ENCODE data around the gene LMBR1L.

Gene LMBR1L

DNA sequence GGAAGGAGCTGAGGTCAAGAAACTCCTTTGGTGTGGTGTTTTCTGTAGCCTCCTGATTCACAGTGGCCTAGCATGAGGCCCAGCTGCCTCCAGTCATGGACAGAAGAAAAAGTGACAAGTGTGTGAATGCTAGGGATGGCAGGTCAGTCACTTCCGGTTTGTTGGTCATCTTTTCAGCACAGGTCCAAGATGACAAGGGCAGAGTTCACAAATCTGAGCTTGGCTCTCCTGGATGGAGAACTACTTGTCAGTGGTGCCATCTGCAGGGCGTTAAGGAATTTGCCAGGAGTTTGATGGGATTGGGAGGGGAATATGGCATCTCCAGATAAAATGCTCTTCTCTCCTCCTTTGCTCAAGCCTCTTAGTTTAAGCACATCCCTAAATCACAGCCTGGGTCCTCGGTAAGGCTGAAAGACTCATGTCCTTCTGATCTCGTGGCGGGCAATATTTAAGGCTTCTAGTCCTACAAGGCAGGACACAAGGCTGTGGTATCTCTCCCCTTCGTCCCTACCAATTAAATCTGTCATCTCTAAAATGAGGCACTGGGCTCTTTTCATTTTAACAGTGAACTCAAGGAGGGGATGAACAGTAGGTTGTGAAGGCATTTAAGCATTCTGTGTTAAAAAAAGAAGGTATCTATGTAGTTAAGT lies 10.5 kb upstream of the LMBR1L start:
- peak; percentile 81 for DNase-seq (ENCODE audit: low spot score)

DNA sequence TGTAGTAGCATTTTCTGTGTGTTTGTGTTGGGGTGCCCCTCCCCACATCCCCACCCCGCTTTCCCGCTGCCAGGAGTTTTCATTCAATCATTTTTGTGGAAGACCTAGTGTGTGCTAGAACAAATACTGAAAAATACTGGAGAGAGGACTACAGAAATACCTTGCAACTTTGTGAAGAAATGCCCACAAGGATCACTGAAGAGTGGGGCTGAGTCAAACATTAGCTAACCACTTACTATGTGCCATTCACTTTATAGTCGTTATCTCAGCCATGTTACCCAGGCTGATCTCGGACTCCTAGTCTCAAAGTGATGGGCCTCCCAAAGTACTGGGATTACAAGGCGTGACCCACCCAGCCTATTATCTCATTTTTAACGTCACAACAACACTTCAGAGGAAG lies 559 bp upstream of the LMBR1L start:
- DNase-seq (ENCODE audit: low spot score): no peak

DNA sequence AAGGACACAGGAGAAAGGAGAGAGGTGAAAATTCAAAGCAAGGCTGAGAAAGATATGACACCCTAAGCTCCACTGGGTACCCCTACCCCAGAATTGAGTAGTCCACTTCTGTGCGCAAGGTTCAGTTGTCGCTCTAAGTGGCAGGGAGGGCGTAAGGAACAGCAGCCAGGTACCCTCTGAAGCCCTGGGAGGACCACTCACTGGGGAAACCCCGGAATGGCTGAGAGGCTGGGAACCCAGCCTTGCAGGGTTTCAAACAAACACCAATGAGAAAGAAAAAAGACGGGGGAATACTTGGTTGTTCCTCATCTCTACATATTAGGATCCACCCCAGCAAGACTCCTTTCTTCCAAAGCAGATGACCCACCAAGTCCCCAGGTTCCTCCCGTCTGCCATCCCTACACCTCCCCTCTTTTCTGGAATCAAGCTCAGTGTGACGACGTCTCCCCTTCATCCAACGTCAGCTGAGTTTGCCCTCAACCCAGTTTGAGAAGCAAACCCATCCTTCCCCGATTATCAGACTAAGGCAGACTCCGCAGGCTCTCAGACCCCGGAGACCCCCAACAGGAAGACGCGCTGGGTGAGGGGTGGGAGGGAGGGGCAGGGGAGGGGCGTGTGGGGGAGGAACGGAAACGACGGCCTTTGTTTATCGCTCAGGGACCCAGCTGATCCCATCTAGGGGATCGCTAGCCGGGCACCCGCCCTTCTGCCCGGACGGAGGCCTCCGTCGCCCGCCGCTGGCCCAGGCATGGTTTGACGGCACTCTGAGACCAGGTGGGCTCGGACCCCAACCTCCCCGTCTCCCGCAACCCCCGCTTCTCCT lies 795 bp downstream of the LMBR1L start:
- no peak for DNase-seq (ENCODE audit: low spot score)

- DNase-seq (ENCODE audit: low spot score): no peak
Measured at GRCh38 chr12:49108958-49109404, 1.7 kb downstream of the LMBR1L start.

DNA sequence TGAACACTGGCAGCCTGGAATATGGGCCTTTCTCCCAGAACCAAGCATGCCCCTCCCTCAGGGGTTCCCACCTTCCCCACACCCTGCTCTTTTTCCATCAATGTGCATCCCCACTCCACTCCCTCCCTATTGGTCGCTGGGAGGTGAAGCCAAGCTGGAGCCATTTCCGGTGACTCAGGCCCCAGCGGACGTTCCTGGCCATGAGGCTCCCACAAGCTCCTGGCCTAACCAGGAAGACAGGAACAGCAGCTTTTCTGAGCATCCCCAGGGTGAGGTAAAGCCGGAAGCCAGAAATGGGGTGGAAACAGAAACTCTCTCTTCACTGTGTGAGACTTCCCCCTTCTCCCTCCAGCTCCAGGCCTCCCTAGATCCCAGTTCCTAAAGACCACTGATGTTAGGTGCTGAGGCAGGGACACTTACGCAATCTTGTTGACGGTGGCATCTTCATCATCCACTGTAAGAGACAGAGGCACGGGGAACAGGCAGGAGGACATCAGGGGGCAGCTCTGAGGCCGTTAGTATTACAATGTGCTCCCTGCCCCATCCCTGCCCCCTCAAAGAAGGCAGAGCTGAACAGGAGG lies 5.1 kb downstream of the LMBR1L start:
- no peak for DNase-seq (ENCODE audit: low spot score)

DNA sequence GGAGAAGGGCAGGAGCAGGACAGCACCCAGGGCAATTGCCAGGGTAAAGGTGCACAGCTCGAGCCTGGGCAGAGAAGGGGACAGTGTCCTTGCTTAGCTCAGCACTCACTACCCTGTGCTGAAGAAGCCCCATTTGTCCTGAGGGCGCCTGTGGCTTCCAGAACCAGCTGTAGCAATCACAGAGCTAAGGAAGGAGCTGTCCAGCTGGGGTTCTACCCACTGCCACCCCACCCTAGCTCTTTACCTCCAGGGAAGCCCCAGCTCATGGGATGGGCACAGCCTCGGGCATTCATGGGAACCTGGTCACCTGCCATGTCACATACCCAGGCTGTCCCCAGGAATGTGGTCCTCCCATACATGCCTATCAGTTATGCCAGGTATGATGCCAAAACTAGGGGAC lies 5.8 kb downstream of the LMBR1L start:
- no peak for DNase-seq (ENCODE audit: low spot score)

GRCh38 chr12:49100380-49100779 lies 10.3 kb downstream of the LMBR1L start:
- DNase-seq (ENCODE audit: low spot score): no peak

GRCh38 chr12:49098703-49099102 lies 11.9 kb downstream of the LMBR1L start:
- no peak for DNase-seq (ENCODE audit: low spot score)

DNA sequence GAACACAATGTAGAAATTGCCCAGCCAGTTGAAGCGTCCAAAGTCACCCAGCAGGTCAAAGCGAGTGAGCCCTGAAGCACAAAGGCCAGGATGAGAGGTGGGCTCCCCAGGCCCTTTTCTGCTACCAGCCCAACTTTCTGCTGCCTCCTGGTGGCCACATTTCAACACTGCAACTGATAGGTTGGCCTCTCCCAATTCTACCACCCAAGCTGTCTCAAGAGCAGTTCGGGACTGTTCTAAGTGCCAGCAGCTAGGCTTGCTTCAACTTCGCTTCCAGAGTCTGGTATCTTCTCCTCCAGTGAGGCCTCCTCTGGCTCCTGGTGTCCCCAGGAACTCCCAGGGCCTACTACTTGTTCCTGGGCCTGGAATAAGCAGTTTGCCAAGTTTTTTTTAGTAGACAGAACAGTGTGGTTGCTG lies 12.6 kb downstream of the LMBR1L start:
- peak; percentile 68 for DNase-seq (ENCODE audit: low spot score)

DNA sequence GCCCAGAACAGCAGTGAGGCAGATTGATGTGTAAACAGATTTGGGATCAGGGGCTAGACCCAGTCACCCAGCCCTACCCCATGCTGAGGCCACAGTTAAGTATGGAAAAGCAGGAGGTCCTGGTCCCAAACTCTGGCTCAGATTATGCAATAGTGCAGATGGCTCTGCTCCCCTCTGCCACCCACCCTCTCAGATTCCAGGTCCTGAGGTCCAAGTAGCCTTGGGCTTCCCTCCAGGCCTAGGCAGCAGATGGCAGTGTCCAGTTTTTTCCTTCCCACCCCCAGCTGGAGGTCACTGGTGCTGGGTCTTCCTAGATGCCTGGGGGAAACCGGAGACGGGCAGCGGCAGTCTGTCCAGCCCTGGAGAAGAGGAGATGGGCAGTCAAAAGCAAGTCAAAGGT lies 13.3 kb downstream of the LMBR1L start:
- no peak for DNase-seq (ENCODE audit: low spot score)

- no peak for DNase-seq (ENCODE audit: low spot score)
Measured at GRCh38 chr12:49094975-49095365, 15.7 kb downstream of the LMBR1L start.

- no peak for DNase-seq (ENCODE audit: low spot score)
Measured at GRCh38 chr12:49094160-49094974, 16.3 kb downstream of the LMBR1L start, which contains the start of gene DHH. DHH (minus strand) TSS chr12:49094801; CDS start chr12:49094512, 289 bp downstream.

GRCh38 chr12:49093792-49094159 lies 16.9 kb downstream of the LMBR1L start:
- no peak for DNase-seq (ENCODE audit: low spot score)

- DNase-seq (ENCODE audit: low spot score): no peak
Measured at GRCh38 chr12:49092816-49093406, 17.7 kb downstream of the LMBR1L start.

DNA sequence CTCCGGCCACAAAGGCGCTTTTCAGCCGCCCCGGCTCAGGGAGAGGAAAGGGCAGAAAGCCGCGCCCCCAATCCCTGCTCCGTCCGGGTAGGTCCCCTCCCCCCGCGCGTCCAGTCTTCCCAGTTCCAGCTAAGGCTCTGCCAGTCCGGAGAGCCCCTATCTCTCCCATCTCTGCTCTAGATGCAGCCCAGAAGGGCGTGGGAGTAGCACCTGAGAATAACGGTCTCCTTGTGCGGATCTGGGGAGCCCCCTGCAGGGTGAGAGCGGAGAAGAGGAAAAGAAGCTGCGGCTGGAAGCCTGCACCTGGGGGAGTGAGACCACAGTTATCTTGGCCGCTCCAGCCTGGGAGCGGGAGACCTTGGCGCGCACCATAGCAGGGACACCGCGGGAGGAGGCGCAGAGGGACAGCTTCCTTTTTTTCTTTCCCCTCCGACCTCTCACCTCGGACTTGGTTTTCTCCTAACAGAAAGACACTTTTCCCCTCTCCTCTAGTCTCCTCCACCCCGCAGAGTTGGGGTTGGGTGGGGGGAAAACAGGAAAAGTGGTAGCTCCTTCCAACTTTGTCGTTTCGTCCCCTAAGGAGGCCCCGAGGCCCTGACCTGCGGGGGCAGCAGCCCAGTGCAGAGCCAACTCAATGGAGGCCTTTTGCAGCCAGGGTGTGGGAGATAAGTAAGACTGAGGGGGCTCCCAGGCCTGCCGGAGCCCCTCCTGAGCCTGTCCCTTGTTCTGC lies 18.4 kb downstream of the LMBR1L start:
- peak; percentile 94 for DNase-seq (ENCODE audit: low spot score)

- no peak for DNase-seq (ENCODE audit: low spot score)
Measured at GRCh38 chr12:49091836-49092085, 18.9 kb downstream of the LMBR1L start.

DNA sequence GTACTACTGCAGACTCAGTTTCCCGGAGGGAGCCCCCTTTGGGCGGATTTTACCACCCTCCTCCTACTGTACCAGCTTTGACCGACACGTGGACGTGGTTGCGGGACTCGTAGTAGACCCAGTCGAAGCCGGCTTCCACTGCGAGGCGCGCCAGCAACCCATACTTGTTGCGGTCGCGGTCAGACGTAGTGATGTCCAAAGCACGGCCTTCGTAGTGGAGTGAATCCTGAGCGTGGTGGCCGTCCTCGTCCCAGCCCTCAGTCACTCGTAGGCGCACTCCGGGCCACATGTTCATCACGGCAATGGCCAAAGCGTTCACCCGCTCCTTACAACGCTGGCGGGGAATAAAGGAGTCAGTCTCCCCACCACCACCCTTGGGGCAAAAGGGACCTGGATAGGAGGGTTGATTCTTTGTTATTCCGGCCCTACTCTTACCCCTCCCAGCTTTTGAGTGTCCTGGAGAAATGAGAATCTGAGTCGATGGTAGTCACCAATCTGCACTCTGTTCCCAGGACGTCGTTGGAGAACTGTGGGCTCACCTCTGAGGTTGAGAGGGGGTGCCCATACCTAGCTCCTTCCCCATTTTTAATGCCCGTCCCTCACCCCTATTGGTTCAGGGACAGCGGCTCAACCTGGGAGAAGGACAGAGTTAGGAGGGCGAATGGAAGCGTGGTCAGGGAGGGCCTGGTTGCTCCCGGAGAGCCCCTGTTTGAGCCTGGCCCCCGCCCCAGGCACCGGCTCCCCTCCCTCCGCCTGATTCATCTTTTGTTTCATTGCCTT lies 19.4 kb downstream of the LMBR1L start:
- DNase-seq (ENCODE audit: low spot score): no peak

GRCh38 chr12:49089821-49090773 lies 20.6 kb downstream of the LMBR1L start:
- no peak for DNase-seq (ENCODE audit: low spot score)

DNA sequence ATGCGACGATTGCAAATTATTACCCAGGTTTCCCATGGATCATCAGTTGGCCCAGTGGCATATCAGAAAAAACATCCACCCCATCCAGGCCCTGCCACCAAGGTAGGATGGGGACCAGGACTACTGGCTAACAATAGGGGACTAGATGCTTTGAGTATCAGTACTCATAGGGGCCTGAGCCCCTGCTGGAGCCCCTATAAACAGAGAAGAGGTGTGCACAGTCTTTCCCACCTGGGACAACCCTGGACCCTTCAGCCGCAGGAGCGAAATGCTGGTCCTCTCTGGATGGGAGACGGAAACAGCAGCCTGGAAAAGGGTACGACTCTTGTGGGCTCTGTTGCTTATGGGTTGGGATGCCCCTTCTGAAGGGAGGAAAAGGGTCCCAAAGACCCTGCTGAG lies 21.7 kb downstream of the LMBR1L start:
- no peak for DNase-seq (ENCODE audit: low spot score)
